Neural progenitor cell (in vitro differentiated cells): ENCODE results near the gene LGI4. TPM values are rescaled to one million over a fixed set of nuclear protein-coding genes. Genes with fewer than 3 reads are reported as not detected.
"Not testable (repeated sequence)": the region's sequence is repeated elsewhere in the genome, so short reads cannot be mapped to it uniquely, and the experiment has no call there.

Experiments used
- DNase-seq: peaks from one replicate; pipeline ENCODE4 v3.0.0-alpha.2; 2016; ENCODE audit warnings: low spot score
- H2AFZ ChIP-seq: fragments of 200-600 bp; sonication (generic); replicated peaks from 2 replicates; pipeline ENCODE4 v1.6.1; 2016; ENCODE audit warnings: antibody characterized with exemption
- H3F3A ChIP-seq: fragments of 200-600 bp; sonication (generic); 2 replicates; pipeline ENCODE4 v1.6.1; 2016; ENCODE audit warnings: antibody characterized with exemption, low read depth
- H3K27ac ChIP-seq: fragments of 200-600 bp; sonication (generic); 2 replicates; pipeline ENCODE4 v1.5.1; 2016; ENCODE audit warnings: mild to moderate bottlenecking
- H3K27me3 ChIP-seq: fragments of 200-600 bp; sonication (generic); 2 replicates; pipeline ENCODE4 v1.6.1; 2016; ENCODE audit warnings: mild to moderate bottlenecking, moderate library complexity
- H3K36me3 ChIP-seq: fragments of 200-600 bp; sonication (generic); 2 replicates; pipeline ENCODE4 v1.5.1; 2016
- H3K4me1 ChIP-seq: fragments of 200-600 bp; sonication (generic); 2 replicates; pipeline ENCODE4 v1.6.1; 2016; ENCODE audit warnings: mixed run types
- H3K4me2 ChIP-seq: fragments of 200-600 bp; sonication (generic); 2 replicates; pipeline ENCODE4 v1.6.1; 2016
- H3K4me3 ChIP-seq: fragments of 200-600 bp; sonication (generic); 2 replicates; pipeline ENCODE4 v1.5.1; 2016
- H3K79me2 ChIP-seq: fragments of 200-600 bp; sonication (generic); 2 replicates; pipeline ENCODE4 v1.6.1; 2016; ENCODE audit warnings: low read depth
- H3K9ac ChIP-seq: fragments of 200-600 bp; sonication (generic); 2 replicates; pipeline ENCODE4 v1.6.1; 2016
- H3K9me3 ChIP-seq: fragments of 200-600 bp; sonication (generic); 2 replicates; pipeline ENCODE4 v1.5.1; 2016; ENCODE audit warnings: low read depth
- H4K20me1 ChIP-seq: fragments of 200-600 bp; sonication (generic); 2 replicates; pipeline ENCODE4 v1.6.1; 2016; ENCODE audit warnings: low read depth
- H3K27ac Mint-ChIP-seq: 3 replicates; pipeline ENCODE4 v1.8.0; 2021; ENCODE audit warnings: mixed read lengths
- H3K27me3 Mint-ChIP-seq: 2 replicates; pipeline ENCODE4 v1.8.0; 2022; ENCODE audit warnings: low read depth, mild to moderate bottlenecking, inconsistent platforms, moderate library complexity, mixed read lengths; ENCODE audit not compliant: insufficient read depth
- H3K36me3 Mint-ChIP-seq: 3 replicates; pipeline ENCODE4 v1.8.0; 2021; ENCODE audit warnings: mixed read lengths
- H3K4me1 Mint-ChIP-seq: 3 replicates; pipeline ENCODE4 v1.8.0; 2021; ENCODE audit warnings: mixed read lengths
- H3K4me3 Mint-ChIP-seq: 3 replicates; pipeline ENCODE4 v1.8.0; 2021; ENCODE audit warnings: mild to moderate bottlenecking, moderate library complexity, mixed read lengths
- H3K9me3 Mint-ChIP-seq: 3 replicates; pipeline ENCODE4 v1.8.0; 2020; ENCODE audit warnings: mixed read lengths
- CTCF ChIP-seq: fragments of 200-600 bp; sonication (generic); IDR thresholded peaks from 2 replicates; pipeline ENCODE4 v1.5.1; 2017; ENCODE audit warnings: antibody characterized with exemption, mild to moderate bottlenecking
- EZH2 ChIP-seq: fragments of 200-600 bp; sonication (generic); IDR thresholded peaks from 2 replicates; pipeline ENCODE4 v1.6.1; 2017; ENCODE audit warnings: antibody characterized with exemption, mild to moderate bottlenecking, moderate library complexity
- EZH2phosphoT487 ChIP-seq: fragments of 200-600 bp; sonication (generic); IDR thresholded peaks from 2 replicates; pipeline ENCODE4 v1.6.1; 2017; ENCODE audit warnings: antibody characterized with exemption
- total RNA-seq: library from RNA; depleted of rRNA; stranded (reverse); fragments of >200 nt; gene quantifications from 2 replicates; pipeline ENCODE4 v1.2.3, GENCODE V29; 2015; ENCODE audit warnings: low replicate concordance

Gene LGI4
- total RNA-seq, 1 donor from 2014 or later, result not detected

- peaks cover 5% of the 10 kb centered on the region for H3K9me3 Mint-ChIP-seq
- H3K9ac ChIP-seq, result no peak overlapping the region
Observed at GRCh38 chr19:35130761-35131720, 3.8 kb downstream of the LGI4 start.

GRCh38 chr19:35129724-35130274 lies 5.1 kb downstream of the LGI4 start:
- not testable (repeated sequence) for H3F3A ChIP-seq, H3K27ac Mint-ChIP-seq, H3K27me3 ChIP-seq, H3K9ac ChIP-seq, H3K4me3 ChIP-seq, H3K9me3 ChIP-seq, H4K20me1 ChIP-seq, H3K36me3 ChIP-seq, H3K4me1 Mint-ChIP-seq, H3K4me1 ChIP-seq, H3K4me3 Mint-ChIP-seq, H3K36me3 Mint-ChIP-seq, H2AFZ ChIP-seq, DNase-seq, H3K9me3 Mint-ChIP-seq, H3K27ac ChIP-seq, H3K79me2 ChIP-seq, H3K27me3 Mint-ChIP-seq, H3K4me2 ChIP-seq

More at GRCh38 chr19:35130761-35131720, 3.8 kb downstream of the LGI4 start:
- Histone ChIP-seq H2AFZ (no peak overlapping the region), H3F3A (peaks cover 5% of the 10 kb centered on the region), H3K9me3 (no peaks in the 10 kb centered on the region), H4K20me1 (no peaks in the 10 kb centered on the region), H3K4me2 (no peak overlapping the region), H3K36me3 (no peaks in the 10 kb centered on the region), H3K27ac (no peak overlapping the region), H3K4me3 (no peak overlapping the region), H3K27me3 (no peaks in the 10 kb centered on the region), H3K79me2 (no peaks in the 10 kb centered on the region), H3K4me1 (peaks cover 6% of the 10 kb centered on the region)
- TF ChIP-seq CTCF (no peak), EZH2phosphoT487 (no peak), EZH2 (no peak)
- DNase-seq, result no peak
- Mint-ChIP-seq H3K27ac (no peak overlapping the region), H3K4me3 (no peak overlapping the region), H3K27me3 (peaks cover 8% of the 10 kb centered on the region), H3K36me3 (no peaks in the 10 kb centered on the region), H3K4me1 (peaks cover 11% of the 10 kb centered on the region)

GRCh38 chr19:35128398-35129057 lies 6.3 kb downstream of the LGI4 start:
- Histone ChIP-seq H3K36me3 (no peaks in the 10 kb centered on the region), H3K27me3 (no peaks in the 10 kb centered on the region), H4K20me1 (no peaks in the 10 kb centered on the region), H3F3A (no peaks in the 10 kb centered on the region), H3K4me3 (no peak overlapping the region), H3K4me2 (no peak overlapping the region), H3K79me2 (no peaks in the 10 kb centered on the region), H2AFZ (no peak overlapping the region), H3K9ac (no peak overlapping the region), H3K27ac (no peak overlapping the region), H3K4me1 (peaks cover 2% of the 10 kb centered on the region), H3K9me3 (no peaks in the 10 kb centered on the region)
- Mint-ChIP-seq H3K27ac (no peak overlapping the region), H3K4me3 (no peak overlapping the region), H3K36me3 (no peaks in the 10 kb centered on the region), H3K27me3 (peaks cover 8% of the 10 kb centered on the region), H3K9me3 (peaks cover 5% of the 10 kb centered on the region), H3K4me1 (peaks cover 7% of the 10 kb centered on the region)
- no peak for TF ChIP-seq EZH2
- no peak for TF ChIP-seq EZH2phosphoT487
- TF ChIP-seq CTCF, result no peak
- no peak for DNase-seq
